ENCODE results near the gene NCCRP1.

DNA sequence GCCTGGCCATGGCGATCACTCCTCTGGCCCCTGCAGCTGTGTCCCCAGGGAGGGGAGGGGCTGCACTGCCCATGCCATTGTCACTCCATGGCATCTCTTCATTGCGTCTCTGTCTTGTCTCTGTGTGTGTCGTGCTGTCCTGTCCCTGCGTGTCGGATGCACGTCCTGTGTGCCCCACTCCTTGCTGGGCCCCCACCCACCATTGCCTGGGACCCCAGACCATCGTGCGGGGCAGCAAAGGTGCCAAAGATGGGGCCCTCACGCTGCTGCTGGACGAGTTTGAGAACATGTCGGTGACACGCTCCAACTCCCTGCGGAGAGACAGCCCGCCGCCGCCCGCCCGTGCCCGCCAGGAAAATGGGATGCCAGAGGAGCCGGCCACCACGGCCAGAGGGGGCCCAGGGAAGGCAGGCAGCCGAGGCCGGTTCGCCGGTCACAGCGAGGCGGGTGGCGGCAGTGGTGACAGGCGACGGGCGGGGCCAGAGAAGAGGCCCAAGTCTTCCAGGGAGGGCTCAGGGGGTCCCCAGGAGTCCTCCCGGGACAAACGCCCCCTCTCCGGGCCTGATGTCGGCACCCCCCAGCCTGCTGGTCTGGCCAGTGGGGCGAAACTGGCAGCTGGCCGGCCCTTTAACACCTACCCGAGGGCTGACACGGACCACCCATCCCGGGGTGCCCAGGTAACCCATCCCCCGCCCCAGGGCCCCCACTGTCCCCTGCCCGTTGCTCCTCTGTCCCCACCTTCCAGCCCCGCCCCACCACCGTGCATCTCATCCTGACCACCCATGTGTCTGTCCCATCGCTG is 23.9 kb upstream of the NCCRP1 start:
- TF ChIP-seq, protein P1, sequence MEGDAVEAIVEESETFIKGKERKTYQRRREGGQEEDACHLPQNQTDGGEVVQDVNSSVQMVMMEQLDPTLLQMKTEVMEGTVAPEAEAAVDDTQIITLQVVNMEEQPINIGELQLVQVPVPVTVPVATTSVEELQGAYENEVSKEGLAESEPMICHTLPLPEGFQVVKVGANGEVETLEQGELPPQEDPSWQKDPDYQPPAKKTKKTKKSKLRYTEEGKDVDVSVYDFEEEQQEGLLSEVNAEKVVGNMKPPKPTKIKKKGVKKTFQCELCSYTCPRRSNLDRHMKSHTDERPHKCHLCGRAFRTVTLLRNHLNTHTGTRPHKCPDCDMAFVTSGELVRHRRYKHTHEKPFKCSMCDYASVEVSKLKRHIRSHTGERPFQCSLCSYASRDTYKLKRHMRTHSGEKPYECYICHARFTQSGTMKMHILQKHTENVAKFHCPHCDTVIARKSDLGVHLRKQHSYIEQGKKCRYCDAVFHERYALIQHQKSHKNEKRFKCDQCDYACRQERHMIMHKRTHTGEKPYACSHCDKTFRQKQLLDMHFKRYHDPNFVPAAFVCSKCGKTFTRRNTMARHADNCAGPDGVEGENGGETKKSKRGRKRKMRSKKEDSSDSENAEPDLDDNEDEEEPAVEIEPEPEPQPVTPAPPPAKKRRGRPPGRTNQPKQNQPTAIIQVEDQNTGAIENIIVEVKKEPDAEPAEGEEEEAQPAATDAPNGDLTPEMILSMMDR (IDR thresholded peaks at IDR 0.05): no peak
- TF ChIP-seq POLR2A (IDR thresholded peaks at IDR 0.05) (no peak), EP300 (IDR thresholded peaks at IDR 0.05) (no peak)
